K562 (cell line): Measurements from ENCODE around the gene POPDC2. TPM values are rescaled to one million over a fixed set of nuclear protein-coding genes. Genes with fewer than 3 reads are reported as not detected.

Experiments
- ATAC-seq: fragments of 200-7000 bp; cut with Tn5 transposase; 3 replicates; pipeline ENCODE4 v1.9.1; 2020; ENCODE audit warnings: moderate library complexity
- BruUV-seq: library from RNA; stranded (reverse); fragments of 400-500 nt; replicated peaks from 2 replicates; lab custom pipeline; 2021; lab: Mats Ljungman, UMichigan
- CTCF ChIA-PET: fragments of 300-600 bp; formaldehyde crosslinking; extraction: SDS; loops from one replicate; lab custom pipeline; 2021; ENCODE audit warnings: low intra/inter-chr PET ratio; lab: Yijun Ruan, JAX
- POLR2A ChIA-PET: fragments of 300-600, 350-650 bp; sonication (Branson Sonifier 250); formaldehyde crosslinking; extraction: SDS; loops from one replicate; lab custom pipeline; 2021; ENCODE audit warnings: antibody characterized with exemption, inconsistent platforms; lab: Yijun Ruan, JAX
- DNase-seq, 4 experiments: peaks; one replicate each; pipeline versions ENCODE4 v3.0.0 to v3.0.0-alpha.2; 2011 to 2018; ENCODE audit warnings: low spot score in 3 of 4, mixed read lengths in 3 of 4; ENCODE audit errors: extremely low read depth in 1 of 4
- FAIRE-seq: peaks from 2 replicates; lab custom pipeline; 2011; peaks lifted over from hg19 to GRCh38; lab: Jason Lieb, UNC
- H2AFZ ChIP-seq: 2 replicates; pipeline ENCODE4 v1.6.0; 2011; ENCODE audit warnings: low read depth, low read length, control low read depth, inconsistent platforms
- H3K27ac ChIP-seq: fragments of 200-600 bp; 3 replicates; pipeline ENCODE4 v1.8.0; 2011; ENCODE audit warnings: low read depth, mild to moderate bottlenecking, control low read depth, inconsistent platforms, low read length, moderate library complexity, mixed read lengths; ENCODE audit errors: extremely low read depth
- H3K27me3 ChIP-seq, 2 experiments: fragments of 300-600 bp in 1 of 2; 2 replicates in 1 of 2; 3 replicates in 1 of 2; pipeline versions ENCODE4 v1.6.0 to v1.8.0; 2011; ENCODE audit warnings: inconsistent platforms in 2 of 2, low read length in 2 of 2, mild to moderate bottlenecking in 1 of 2, mixed read lengths in 1 of 2, moderate library complexity in 1 of 2; ENCODE audit not compliant: control insufficient read depth in 2 of 2, insufficient read depth in 2 of 2
- H3K36me3 ChIP-seq: fragments of 300-600 bp; 3 replicates; pipeline ENCODE4 v1.8.0; 2011; ENCODE audit warnings: mild to moderate bottlenecking, low read length, inconsistent platforms; ENCODE audit not compliant: control insufficient read depth, insufficient read depth
- H3K4me1 ChIP-seq, 2 experiments: fragments of 200-600 bp in 1 of 2; replicated peaks in 1 of 2; 2 replicates in 1 of 2; 3 replicates in 1 of 2; pipeline versions ENCODE4 v1.5.1 to v1.8.0; 2011; ENCODE audit warnings: inconsistent platforms in 2 of 2, low read length in 2 of 2, mild to moderate bottlenecking in 1 of 2, mixed read lengths in 1 of 2, moderate library complexity in 1 of 2; ENCODE audit not compliant: control insufficient read depth in 2 of 2, insufficient read depth in 2 of 2
- H3K4me2 ChIP-seq: 2 replicates; pipeline ENCODE4 v1.6.1; 2011; ENCODE audit warnings: low read length, control low read depth, inconsistent platforms, mixed read lengths; ENCODE audit not compliant: insufficient read depth
- H3K4me3 ChIP-seq: fragments of 200-600 bp; sonication (generic), shearing (Covaris generic); 2 replicates; pipeline ENCODE4 v1.5.1; 2016; ENCODE audit warnings: control low read depth, inconsistent platforms
- H3K79me2 ChIP-seq: fragments of 200-600 bp; 3 replicates; pipeline ENCODE4 v1.8.0; 2011; ENCODE audit warnings: low read length, inconsistent platforms; ENCODE audit not compliant: control insufficient read depth, insufficient read depth
- H3K9ac ChIP-seq, 2 experiments: 2 replicates each; pipeline versions ENCODE4 v1.6.0 to v1.6.1; 2011; ENCODE audit warnings: low read depth in 2 of 2, low read length in 2 of 2, control low read depth in 1 of 2, inconsistent platforms in 1 of 2, mild to moderate bottlenecking in 1 of 2, mixed read lengths in 1 of 2; ENCODE audit not compliant: insufficient read depth in 1 of 2
- H3K9me1 ChIP-seq: one replicate; pipeline ENCODE4 v1.6.0; 2011; ENCODE audit warnings: inconsistent platforms, mild to moderate bottlenecking, low read length, moderate library complexity; ENCODE audit not compliant: control insufficient read depth, insufficient read depth
- H3K9me3 ChIP-seq: replicated peaks from 2 replicates; pipeline ENCODE4 v1.5.1; 2011; ENCODE audit warnings: low read depth, low read length, inconsistent platforms; ENCODE audit not compliant: control insufficient read depth, insufficient read depth
- H4K20me1 ChIP-seq: replicated peaks from 2 replicates; pipeline ENCODE4 v1.6.1; 2011; ENCODE audit warnings: low read length, inconsistent platforms, mixed read lengths; ENCODE audit not compliant: control insufficient read depth, insufficient read depth
- CBFA2T3 ChIP-seq: fragments of 450-650 bp; IDR thresholded peaks from 2 replicates; pipeline ENCODE4 v1.6.1; 2017
- FOXJ3 ChIP-seq: sonication (generic); formaldehyde crosslinking; IDR thresholded peaks from 2 replicates; pipeline ENCODE4 v1.4.0; 2020; ENCODE audit warnings: mild to moderate bottlenecking, missing genetic modification reagents
- HNRNPK ChIP-seq: fragments of 200-400 bp; formaldehyde crosslinking; IDR thresholded peaks from one replicate; pipeline ENCODE4 v1.6.1; 2018; ENCODE audit warnings: mild to moderate bottlenecking, low read depth, low read length; ENCODE audit not compliant: poor library complexity, severe bottlenecking
- HNRNPL ChIP-seq: fragments of 200-400 bp; formaldehyde crosslinking; IDR thresholded peaks from 2 replicates; pipeline ENCODE4 v1.6.1; 2017; ENCODE audit warnings: low read depth, mild to moderate bottlenecking, low read length
- KDM2B ChIP-seq: fragments of 250-450 bp; sonication (Bioruptor Pico); IDR thresholded peaks from 2 replicates; pipeline ENCODE4 v1.8.0; 2021; ENCODE audit warnings: mild to moderate bottlenecking, moderate library complexity
- KLF10 ChIP-seq: fragments of 250-450 bp; sonication (Bioruptor Pico); IDR thresholded peaks from 2 replicates; pipeline ENCODE4 v1.6.1; 2021; ENCODE audit warnings: matching md5 sums
- KLF6 ChIP-seq: fragments of 250-450 bp; sonication (Bioruptor Pico); IDR thresholded peaks from 2 replicates; pipeline ENCODE4 v1.4.0; 2020; ENCODE audit warnings: mild to moderate bottlenecking, moderate library complexity, borderline replicate concordance
- MEF2A ChIP-seq: IDR thresholded peaks from 2 replicates; pipeline ENCODE4 v1.6.1; 2011; ENCODE audit warnings: low read depth, mild to moderate bottlenecking, low read length, moderate library complexity; ENCODE audit not compliant: control insufficient read depth
- NFATC3 ChIP-seq: fragments of 450-650 bp; IDR thresholded peaks from 2 replicates; pipeline ENCODE4 v1.6.1; 2017; ENCODE audit warnings: mild to moderate bottlenecking
- PHTF2 ChIP-seq: fragments of 250-450 bp; sonication (Bioruptor Pico); IDR thresholded peaks from 2 replicates; pipeline ENCODE4 v1.5.0; 2021; ENCODE audit warnings: mild to moderate bottlenecking
- PRMT5 ChIP-seq: sonication (generic); formaldehyde crosslinking; IDR thresholded peaks from 2 replicates; pipeline ENCODE4 v1.5.0; 2020; ENCODE audit warnings: missing genetic modification reagents
- SIN3B ChIP-seq: fragments of 450-650 bp; IDR thresholded peaks from 2 replicates; pipeline ENCODE4 v1.6.1; 2017; ENCODE audit warnings: low read depth, mild to moderate bottlenecking, moderate library complexity
- SIX5 ChIP-seq, 2 experiments: IDR thresholded peaks; 2 replicates each; pipeline ENCODE4 v1.6.1; 2011; ENCODE audit warnings: low read length in 2 of 2, borderline replicate concordance in 1 of 2, low read depth in 1 of 2, mild to moderate bottlenecking in 1 of 2, moderate library complexity in 1 of 2; ENCODE audit not compliant: insufficient read depth in 1 of 2
- ZBTB1 ChIP-seq: sonication (generic); formaldehyde crosslinking; IDR thresholded peaks from 2 replicates; pipeline ENCODE4 v1.8.1; 2023; ENCODE audit warnings: missing genetic modification reagents, low read depth, mild to moderate bottlenecking, borderline replicate concordance
- ZC3H8 ChIP-seq: fragments of 450-650 bp; IDR thresholded peaks from 2 replicates; pipeline ENCODE4 v1.6.1; 2017
- ZNF217 ChIP-seq: sonication (generic); formaldehyde crosslinking; IDR thresholded peaks from 2 replicates; pipeline ENCODE4 v1.8.0; 2022; ENCODE audit warnings: mild to moderate bottlenecking, missing genetic modification reagents
- ZNF3 ChIP-seq: fragments of 250-450 bp; sonication (Bioruptor Pico); IDR thresholded peaks from 2 replicates; pipeline ENCODE4 v1.5.0; 2021; ENCODE audit warnings: mild to moderate bottlenecking, moderate library complexity
- WGBS: fragments of 100-300 bp; shearing (Covaris generic); methylation state at CpG from one replicate; pipeline ENCODE4 v1.1.6; 2016; ENCODE audit warnings: low coverage, mixed read lengths; ENCODE audit not compliant: insufficient coverage; ENCODE audit errors: missing lambda C conversion rate; 5-methylcytosine and 5-hydroxymethylcytosine counted together
- in situ Hi-C: fragments of 300-500 bp; cut with MboI; formaldehyde crosslinking; loops from 4 replicates; pipeline ENCODE4 v1.15.0; 2018; ENCODE audit warnings: inconsistent platforms, mixed read lengths
- intact Hi-C: fragments of 100-400 bp; cut with micrococcal nuclease; formaldehyde crosslinking; loops from 2 replicates; pipeline ENCODE4 v1.14.2; 2022
- polyA plus RNA-seq, 8 experiments: library from polyadenylated mRNA; depleted of rRNA in 4 of 8; stranded (reverse) in 5 of 8; unstranded in 3 of 8; fragments of >200 nt; fragmentation: Nextera tagmentation in 2 of 8; fragmentation: Illumina TruSeq in 1 of 8; extraction: Ambion mirVana in 2 of 8; extraction: Trizol in 1 of 8; gene quantifications; 2 replicates each; pipeline versions ENCODE4 v1.2.1 to v1.2.3, GENCODE V29; 2011 to 2014; ENCODE audit warnings: inconsistent platforms in 1 of 8, missing spikeins in 1 of 8
- total RNA-seq, 7 experiments: library from RNA; depleted of rRNA in 6 of 7; stranded (reverse); fragments of >200 nt in 6 of 7; fragmentation: Illumina TruSeq in 2 of 7; extraction: Trizol in 2 of 7; gene quantifications; 2 replicates each; pipeline versions ENCODE4 v1.2.1 to v1.2.3, GENCODE V29; 2011 to 2021; ENCODE audit warnings: low replicate concordance in 1 of 7
- TF ChIP-seq, protein P1 (sequence below), 2 experiments: IDR thresholded peaks; 2 replicates each; pipeline ENCODE4 v1.6.1; 2011; ENCODE audit warnings: borderline replicate concordance in 1 of 2, control low read depth in 1 of 2, low read depth in 1 of 2, low read length in 1 of 2, mild to moderate bottlenecking in 1 of 2, mixed read lengths in 1 of 2, moderate library complexity in 1 of 2; ENCODE audit not compliant: insufficient read depth in 1 of 2, insufficient read length in 1 of 2, poor library complexity in 1 of 2, severe bottlenecking in 1 of 2; ENCODE audit errors: extremely low read depth in 1 of 2

Gene POPDC2
- total and polyA plus RNA-seq, 9 of the 15 experiments (the other 6 are each of a cell fraction or from before 2014, with no cell fraction given), result 0.08 to 0.32 (median 0.13) TPM; not detected in 4

GRCh38 chr3:119620899-119621298, 39.5 kb downstream of the POPDC2 start (continued):
- TF ChIP-seq ZNF217 (CRISPR knock-in tag) (no peak), ZNF3 (no peak), KLF10 (CRISPR knock-in tag) (no peak), KDM2B (CRISPR knock-in tag) (no peak), ZBTB1 (CRISPR knock-in tag) (no peak), ZC3H8 (no peak), PRMT5 (no peak), CBFA2T3 (no peak), HNRNPK (no peak), MEF2A (no peak), HNRNPL (no peak)

DNA sequence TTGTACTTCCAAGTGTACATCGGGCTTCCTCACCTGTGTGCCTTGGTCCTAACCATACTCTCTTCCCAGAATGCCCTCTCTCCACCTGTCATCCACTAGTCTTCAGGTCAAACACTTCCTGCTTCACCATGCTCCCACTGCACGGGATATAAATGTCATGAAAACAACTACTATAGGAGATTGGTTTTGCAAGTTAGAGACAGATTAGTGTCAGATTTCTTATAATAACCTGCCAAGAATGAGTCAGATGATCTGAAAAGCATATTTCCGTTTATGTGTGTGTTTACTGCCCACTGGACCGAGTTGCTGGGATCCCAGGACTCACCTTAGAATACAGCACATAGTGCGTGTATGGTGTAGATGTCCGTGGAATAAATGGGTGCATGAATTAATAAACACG, 41.3 kb downstream of the POPDC2 start:
- Histone ChIP-seq H3K4me3 (no peak overlapping the region), H3K9me3 (no peaks in the 10 kb centered on the region; the same call in 1 of the 2 replicates), H3K27me3 (no peaks in the 10 kb centered on the region), H4K20me1 (no peaks in the 10 kb centered on the region), H3K27ac (no peak overlapping the region), H3K9ac (no peak overlapping the region), H3K4me2 (no peak overlapping the region), H3K4me1 (peaks cover 0 to 8% of the 10 kb centered on the region in 2 experiments; a peak in 3 of 5 replicates), H3K36me3 (no peaks in the 10 kb centered on the region), H3K79me2 (no peaks in the 10 kb centered on the region), H3K9me1 (no peaks in the 10 kb centered on the region), H2AFZ (peak overlapping the region; percentile 45; the same call in 1 of the 2 replicates)
- WGBS, result 13% methylated on average over 7 of the region's 7 CpGs
- no peak for ATAC-seq
- DNase-seq, result no peak
- CTCF ChIA-PET, result no interaction called here
- POLR2A ChIA-PET, result no interaction called here
- intact Hi-C loops (loop anchor here (5.0 kb wide), 1 partner anchor 63 kb away; no protein-coding TSS in a partner anchor), in situ Hi-C loops (no loop called here)
- BruUV-seq, result no TSS peak
- no peak for FAIRE-seq
- TF ChIP-seq FOXJ3 (no peak), SIN3B (no peak), SIX5 (IDR thresholded peaks at IDR 0.05; ENCODE audit: borderline replicate concordance in 1 of 2, insufficient read depth in 1 of 2, low read depth in 1 of 2, low read length in 2 of 2) (no peak), NFATC3 (no peak), KLF6 (no peak), PHTF2 (no peak)
- TF ChIP-seq, protein P1, sequence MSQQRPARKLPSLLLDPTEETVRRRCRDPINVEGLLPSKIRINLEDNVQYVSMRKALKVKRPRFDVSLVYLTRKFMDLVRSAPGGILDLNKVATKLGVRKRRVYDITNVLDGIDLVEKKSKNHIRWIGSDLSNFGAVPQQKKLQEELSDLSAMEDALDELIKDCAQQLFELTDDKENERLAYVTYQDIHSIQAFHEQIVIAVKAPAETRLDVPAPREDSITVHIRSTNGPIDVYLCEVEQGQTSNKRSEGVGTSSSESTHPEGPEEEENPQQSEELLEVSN (IDR thresholded peaks at IDR 0.05; ENCODE audit: borderline replicate concordance in 1 of 2, extremely low read depth in 1 of 2, insufficient read depth in 1 of 2, insufficient read length in 1 of 2, low read depth in 1 of 2, low read length in 1 of 2, poor library complexity in 1 of 2, severe bottlenecking in 1 of 2), result no peak
